Measurements from ENCODE around the gene FAXDC2. TPM values are rescaled to one million over a fixed set of nuclear protein-coding genes. Genes with fewer than 3 reads are reported as not detected.

The FAXDC2 gene
- total and polyA plus RNA-seq, 2 of the 13 experiments (the other 11 are each of a cell fraction or from before 2014, with no cell fraction given): 4.7 to 58.8 TPM

- WGBS (ENCODE audit: low lambda C conversion rate): 100% methylated on average over 2 of the region's 2 CpGs
- BruUV-seq (replicated peaks): no TSS peak
- no peak overlapping the region for H3K27ac ChIP-seq (ENCODE audit: extremely low read length, insufficient read depth, low read length)
- intact Hi-C loops (cut with micrococcal nuclease; ENCODE audit: unreplicated experiment): loop anchor here (2.0 kb wide), 1 partner anchor 20 kb away; no protein-coding TSS in a partner anchor
- H3K4me2 ChIP-seq (ENCODE audit: low read depth, low read length): no peak overlapping the region
- H3K4me1 ChIP-seq (ENCODE audit: insufficient read depth, low read length): peaks cover 93% of the 10 kb centered on the region
- no peak for TF ChIP-seq NR2F2 (IDR thresholded peaks at IDR 0.05; ENCODE audit: borderline replicate concordance, low read depth)
- TF ChIP-seq GATA4 (IDR thresholded peaks at IDR 0.05; ENCODE audit: borderline replicate concordance, low read depth): no peak
- no peak for TF ChIP-seq ZNF75D (CRISPR knock-in tag; IDR thresholded peaks at IDR 0.05; ENCODE audit: borderline replicate concordance)
- TF ChIP-seq HIC2 (CRISPR knock-in tag; IDR thresholded peaks at IDR 0.05; ENCODE audit: low read depth): no peak
- TF ChIP-seq POLR2A (IDR thresholded peaks at IDR 0.05; ENCODE audit: insufficient read depth in 1 of 2, low read depth in 2 of 2, low read length in 2 of 2): no peak
- TF ChIP-seq ZNF788 (CRISPR knock-in tag; IDR thresholded peaks at IDR 0.05; ENCODE audit: borderline replicate concordance): no peak
- no peak for TF ChIP-seq ZBTB26 (CRISPR knock-in tag; IDR thresholded peaks at IDR 0.05; ENCODE audit: borderline replicate concordance)
- TF ChIP-seq ZNF691 (CRISPR knock-in tag; IDR thresholded peaks at IDR 0.05; ENCODE audit: borderline replicate concordance, low read depth): no peak
- TF ChIP-seq EED (CRISPR knock-in tag; IDR thresholded peaks at IDR 0.05): no peak
- TF ChIP-seq FOXA1 (IDR thresholded peaks at IDR 0.05): no peak
- TF ChIP-seq FOXA1 (CRISPR knock-in tag; IDR thresholded peaks at IDR 0.05): no peak
- no peak for ATAC-seq
- no peaks in the 10 kb centered on the region for H3K27me3 ChIP-seq (ENCODE audit: control insufficient read depth in 1 of 2, insufficient read depth in 2 of 2, low read length in 2 of 2)
- H3K9ac ChIP-seq (ENCODE audit: insufficient read depth, low read depth, low read length): no peak overlapping the region
- ChIA-PET POLR2A (interaction anchor here (1.0 to 1.1 kb wide), 4 partner anchors 11 to 126 kb away, joined by 3 to 5 read pairs (median 3); no protein-coding TSS in a partner anchor), CTCF (ENCODE audit: low intra/inter-chr PET ratio, low total read pairs) (no interaction called here)
- peaks cover 3 to 9% of the 10 kb centered on the region in 2 experiments for H3K36me3 ChIP-seq (replicated peaks in 1 of 2; ENCODE audit: control insufficient read depth in 1 of 2, insufficient read depth in 2 of 2, low read length in 2 of 2)
- no peak overlapping the region for H3K4me3 ChIP-seq (replicated peaks in 1 of 3; ENCODE audit: insufficient read depth in 1 of 3, low read depth in 2 of 3, low read length in 3 of 3)
- peaks cover 81% of the 10 kb centered on the region for H4K20me1 ChIP-seq (ENCODE audit: insufficient read depth, low read length)
- DNase-seq (ENCODE audit: low spot score): no peak
- peaks cover 98% of the 10 kb centered on the region for H3K79me2 ChIP-seq (ENCODE audit: insufficient read depth, low read length)
- FAIRE-seq: no peak
- no peaks in the 10 kb centered on the region for H3K9me3 ChIP-seq (ENCODE audit: low read length)
- no peak overlapping the region for H2AFZ ChIP-seq (ENCODE audit: low read length)
- in situ Hi-C loops (cut with HindIII; ENCODE audit: extremely low pct_ligation_motif_present, low pct_unique_long_range_greater_than_20kb): no loop called here
Measured at GRCh38 chr5:154778534-154778933, 71.9 kb downstream of the FAXDC2 start.

All from HepG2 (cell line).